Midbrain (tissue), 1 donor: ENCODE data around the gene LONP2.
"Not testable (repeated sequence)": the region's sequence is repeated elsewhere in the genome, so short reads cannot be mapped to it uniquely, and the experiment has no call there.

Experiments used
- DNase-seq: peaks from one replicate; lab custom pipeline; 2025; lab: John Stamatoyannopoulos, UW

Gene LONP2

DNA sequence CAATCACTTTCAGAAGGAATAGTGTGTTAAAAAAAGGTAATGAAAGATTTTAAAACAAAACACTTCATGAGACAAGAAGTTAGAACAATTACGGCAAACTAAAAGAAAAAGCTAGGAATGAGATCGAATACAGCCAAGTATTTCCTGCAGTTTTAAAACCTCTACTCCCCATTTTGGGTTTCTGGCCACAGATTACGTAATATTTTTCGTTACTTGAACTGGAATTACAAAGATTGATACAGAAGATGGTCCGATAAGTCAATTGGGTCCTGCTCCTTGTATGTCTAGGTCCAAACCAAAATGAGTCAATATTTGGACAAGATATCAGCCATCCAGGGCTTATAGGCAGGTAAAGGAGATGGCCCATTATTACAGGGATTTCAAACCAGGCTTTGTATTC, 88.9 kb downstream of the LONP2 start:
- no peak for DNase-seq

DNA sequence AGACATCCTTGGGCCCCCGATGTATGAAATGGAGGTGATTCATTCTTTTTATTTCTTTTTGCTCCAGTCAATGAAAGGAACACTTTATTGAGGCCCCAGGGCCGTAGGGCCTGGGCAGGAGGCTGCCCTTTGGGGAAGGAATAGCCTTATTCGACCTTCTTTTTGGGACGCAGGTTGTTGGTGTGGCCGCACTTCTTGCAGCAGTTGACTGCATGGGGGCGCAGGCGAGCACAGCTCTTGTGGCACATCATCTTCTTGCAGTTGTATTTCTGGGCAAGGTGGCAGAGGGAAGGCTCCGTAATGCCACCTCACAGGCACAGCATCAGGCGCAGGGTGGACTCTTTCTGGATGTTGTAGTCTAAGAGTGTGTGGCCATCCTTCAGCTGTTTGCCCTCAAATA, 90.2 kb downstream of the LONP2 start:
- DNase-seq: no peak

DNA sequence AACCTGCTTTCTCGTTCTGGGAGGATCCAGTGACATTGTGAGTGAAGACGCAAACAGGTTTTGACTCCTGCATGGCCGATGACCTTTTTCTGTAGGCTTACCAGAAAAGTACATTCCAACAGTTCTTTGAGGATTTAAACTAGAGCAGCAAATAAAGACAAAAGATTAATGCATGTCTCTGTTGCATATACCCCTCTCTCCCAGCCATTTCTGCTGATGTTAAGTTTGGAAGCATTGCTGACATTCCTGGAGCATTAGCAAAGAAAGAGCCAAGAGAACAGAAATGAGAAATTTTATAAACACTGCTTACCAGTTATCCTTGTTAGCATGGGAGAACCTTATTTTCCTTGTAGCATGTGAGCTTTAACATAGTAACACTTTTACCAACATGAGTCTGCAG, 91.9 kb downstream of the LONP2 start:
- DNase-seq: no peak

DNA sequence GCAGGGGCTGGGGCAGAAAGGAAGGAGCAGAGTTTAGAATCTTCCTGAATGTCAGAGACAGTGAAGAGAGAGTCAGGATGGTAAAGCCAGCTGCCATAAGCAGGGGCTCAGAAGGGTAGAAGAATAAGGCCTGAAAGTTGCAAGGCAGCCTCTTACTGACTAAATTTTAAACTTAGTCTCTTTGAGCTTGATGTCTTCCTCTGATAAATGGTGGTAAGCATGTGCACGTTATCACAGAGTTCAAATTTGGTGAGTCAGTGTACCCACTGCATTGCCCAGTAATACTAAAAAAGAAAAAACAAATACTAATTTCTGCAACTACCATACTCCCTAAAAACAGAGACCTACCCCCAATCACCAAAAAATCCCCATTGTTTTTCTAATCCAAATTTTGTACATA, 96.0 kb downstream of the LONP2 start:
- DNase-seq: no peak

DNA sequence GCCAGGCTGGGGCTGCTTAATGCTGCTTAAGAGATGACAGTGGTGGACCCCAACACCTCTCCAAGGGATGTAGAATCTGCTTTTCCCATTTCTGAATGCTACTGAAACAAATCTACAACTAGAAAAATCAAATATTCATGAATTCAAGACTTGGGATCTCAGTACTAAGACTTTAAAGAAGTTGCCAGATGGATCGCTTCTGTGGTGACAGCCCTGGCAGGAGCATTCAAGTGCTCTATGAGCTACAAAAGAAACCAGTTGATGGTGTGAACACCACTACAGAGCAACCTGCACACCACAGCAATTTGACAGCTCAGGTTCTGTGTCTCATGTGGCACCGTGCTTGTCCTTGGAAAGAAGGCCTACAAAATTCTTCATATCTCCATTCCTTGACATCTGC, 98.5 kb downstream of the LONP2 start:
- no peak for DNase-seq

DNA sequence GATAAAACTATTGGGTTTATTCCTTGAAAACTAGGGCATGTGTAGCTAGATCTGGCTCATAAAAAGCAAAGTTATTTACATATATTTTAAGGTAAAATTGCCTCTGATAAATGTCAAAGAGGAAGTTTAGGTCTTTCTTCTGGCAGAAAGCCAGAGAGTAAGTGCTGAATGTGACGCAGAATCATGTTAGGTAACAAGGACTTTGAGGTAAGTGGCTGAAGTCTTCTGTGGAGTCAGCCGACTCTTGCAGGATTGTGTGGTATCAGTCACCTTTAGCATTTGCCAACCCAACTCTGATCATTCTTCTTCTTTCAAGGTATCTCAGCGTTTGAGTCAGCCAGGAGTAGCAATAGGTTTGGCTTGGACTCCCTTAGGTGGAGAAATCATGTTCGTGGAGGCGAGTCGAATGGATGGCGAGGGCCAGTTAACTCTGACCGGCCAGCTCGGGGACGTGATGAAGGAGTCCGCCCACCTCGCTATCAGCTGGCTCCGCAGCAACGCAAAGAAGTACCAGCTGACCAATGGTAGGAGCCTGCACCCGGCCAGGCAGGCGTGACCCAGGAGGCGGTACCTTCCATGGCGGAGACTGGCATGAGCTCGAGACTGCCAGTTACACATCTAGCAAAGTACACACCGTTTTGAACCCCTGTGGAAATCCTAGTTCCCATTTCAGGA, 103.2 kb downstream of the LONP2 start:
- DNase-seq: no peak

DNA sequence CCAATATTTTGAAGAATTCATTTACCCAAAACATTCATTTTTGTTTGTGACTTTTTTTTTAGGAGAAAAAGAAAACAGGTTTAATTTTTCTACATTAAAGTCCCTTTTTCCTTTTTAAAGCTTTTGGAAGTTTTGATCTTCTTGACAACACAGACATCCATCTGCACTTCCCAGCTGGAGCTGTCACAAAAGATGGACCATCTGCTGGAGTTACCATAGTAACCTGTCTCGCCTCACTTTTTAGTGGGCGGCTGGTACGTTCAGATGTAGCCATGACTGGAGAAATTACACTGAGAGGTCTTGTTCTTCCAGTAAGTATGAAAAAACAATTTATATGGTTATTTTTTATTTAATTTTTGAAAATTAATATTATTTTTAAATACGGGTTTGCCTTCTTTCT, 103.9 kb downstream of the LONP2 start:
- DNase-seq: no peak

DNA sequence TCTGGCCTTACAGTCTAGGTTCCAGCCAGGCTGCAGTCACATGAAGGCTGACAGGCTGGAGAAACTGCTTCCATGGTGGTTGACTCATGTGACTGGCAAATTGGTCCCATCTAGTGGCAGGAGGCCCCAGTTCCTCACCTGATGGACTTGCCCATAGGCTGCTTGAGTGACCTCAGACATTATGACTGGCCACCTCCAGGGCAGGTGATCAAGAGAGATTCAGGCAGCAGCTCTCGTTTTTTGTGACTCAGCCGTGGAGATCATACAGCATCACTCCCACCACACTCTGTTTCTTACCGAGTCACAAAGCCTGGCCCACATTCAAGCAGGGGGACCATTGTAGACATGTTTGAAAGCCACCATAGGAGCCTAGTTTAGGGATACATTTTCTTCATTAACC, 106.6 kb downstream of the LONP2 start:
- DNase-seq: no peak

DNA sequence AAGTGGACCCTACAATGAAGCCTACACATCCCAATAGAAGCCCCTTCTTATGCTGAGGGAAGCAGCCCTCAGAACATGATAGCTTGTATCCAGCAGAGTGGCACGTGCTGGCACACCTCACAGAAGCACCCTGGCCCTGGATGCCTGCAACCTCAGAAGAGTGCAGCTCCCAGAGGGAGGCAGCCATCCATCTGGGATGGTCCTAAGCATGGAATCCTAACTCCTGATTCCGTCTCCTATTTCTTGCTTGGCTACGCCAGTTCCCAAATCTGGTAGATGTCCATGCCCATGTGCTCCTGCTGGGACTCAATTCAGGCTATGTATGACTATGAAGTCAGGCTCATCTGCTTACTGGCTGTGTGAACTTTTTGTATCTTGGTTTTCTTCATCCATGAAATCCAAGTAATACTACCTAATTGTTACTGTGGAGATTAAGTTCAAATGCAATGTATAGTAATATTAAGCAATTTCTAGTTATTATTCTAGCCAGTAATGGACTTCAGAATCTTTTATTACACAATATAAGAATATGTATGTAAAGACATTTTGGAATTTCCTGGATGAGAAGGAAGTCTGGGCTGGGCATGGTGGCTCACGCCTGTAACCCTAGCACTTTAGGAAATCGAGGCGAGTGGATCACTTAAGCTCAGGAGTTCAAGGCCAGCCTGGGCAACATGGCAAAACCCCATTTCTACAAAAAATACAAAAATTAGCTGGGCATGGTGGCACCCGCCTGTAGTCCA, 108.7 kb downstream of the LONP2 start:
- no peak for DNase-seq

DNA sequence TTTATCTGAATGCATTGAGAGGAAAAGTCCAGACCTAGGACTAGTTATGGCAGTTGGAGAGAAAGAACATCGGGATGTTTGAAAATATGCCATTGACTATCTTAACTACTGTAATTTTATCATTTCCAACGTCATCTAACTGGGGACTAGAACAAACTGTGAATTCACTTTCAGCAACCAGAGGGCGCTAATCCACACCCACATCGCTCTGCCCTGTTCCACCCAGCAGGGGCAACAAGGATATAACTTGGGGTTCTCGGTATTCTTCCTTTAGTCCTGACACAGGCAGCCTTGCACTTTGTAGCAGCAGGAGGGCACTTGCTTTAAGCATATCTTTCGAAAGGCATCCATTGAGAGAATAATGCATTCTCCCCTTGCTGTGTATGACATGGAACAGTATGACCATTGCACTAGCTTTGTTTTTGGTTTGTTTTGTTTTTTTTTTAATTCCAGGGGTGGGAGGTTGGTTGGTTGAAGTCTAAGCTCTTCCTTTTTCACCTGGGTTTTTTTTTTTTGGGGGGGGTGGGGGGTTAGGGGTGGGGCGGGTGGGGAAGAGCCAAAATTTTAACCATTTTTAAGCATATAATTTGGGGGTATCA, 109.6 kb downstream of the LONP2 start:
- DNase-seq: peak; percentile 56

DNA sequence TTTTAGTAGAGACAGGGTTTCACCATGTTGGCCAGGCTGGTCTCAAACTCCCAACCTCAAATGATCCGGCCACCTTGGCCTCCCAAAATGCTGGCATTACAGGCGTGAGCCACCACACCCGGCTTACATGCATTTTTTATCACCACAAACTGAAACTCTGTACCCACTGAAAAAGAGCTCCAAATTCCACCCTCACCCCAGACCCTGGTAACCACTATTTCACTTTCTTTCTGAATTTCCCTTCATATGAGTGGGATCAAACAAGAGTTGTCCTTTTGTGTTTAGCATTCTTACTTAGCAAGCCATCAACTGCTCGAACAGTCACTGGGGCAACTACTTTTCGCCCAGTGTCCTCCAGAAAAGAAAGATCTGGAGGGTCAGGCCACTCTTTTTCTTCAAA, 110.3 kb downstream of the LONP2 start:
- DNase-seq: not testable (repeated sequence)

DNA sequence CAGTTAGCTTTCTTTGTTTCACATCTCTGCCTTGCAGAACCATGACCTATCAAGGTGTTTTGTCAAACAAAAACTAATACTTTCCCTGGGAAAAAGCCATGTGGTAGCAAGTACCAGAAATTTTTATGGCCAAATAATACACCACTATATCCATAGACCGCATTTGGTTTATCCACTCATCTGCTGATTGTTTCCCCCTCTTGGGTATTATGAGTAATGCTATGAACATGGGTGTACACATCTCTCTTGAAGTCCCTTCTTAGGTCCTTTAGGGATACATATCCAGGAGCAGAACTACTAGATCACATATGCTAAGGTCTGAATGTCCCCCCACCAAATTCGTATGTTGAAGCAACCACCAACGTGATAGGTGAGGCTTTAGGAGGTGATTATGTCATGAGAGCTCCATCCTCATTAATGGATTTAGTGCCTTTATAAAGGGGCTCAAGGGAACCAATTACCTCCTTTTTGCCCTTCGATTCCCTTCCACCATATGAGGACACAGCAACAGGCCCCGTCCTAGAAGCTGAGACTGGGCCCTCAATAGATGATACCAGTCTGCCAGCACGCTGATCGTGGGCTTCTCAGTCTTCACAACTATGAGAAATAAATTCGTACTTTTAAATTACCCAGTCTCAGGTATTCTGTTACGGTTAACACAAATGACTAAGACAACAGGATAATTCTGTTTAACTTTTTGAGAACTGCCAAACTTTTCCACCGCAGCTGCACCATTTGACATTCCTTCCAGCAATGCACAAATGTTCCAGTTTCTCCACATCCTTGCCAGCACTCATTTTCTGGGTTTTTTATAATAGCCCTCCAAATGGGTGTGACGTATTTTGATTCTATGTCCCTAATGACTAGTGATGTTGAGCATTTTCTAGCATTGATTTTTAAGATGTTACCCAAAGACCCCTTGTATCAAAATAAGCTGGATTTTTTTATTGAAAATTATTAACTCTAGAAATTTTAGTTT, 111.1 kb downstream of the LONP2 start:
- DNase-seq: no peak

DNA sequence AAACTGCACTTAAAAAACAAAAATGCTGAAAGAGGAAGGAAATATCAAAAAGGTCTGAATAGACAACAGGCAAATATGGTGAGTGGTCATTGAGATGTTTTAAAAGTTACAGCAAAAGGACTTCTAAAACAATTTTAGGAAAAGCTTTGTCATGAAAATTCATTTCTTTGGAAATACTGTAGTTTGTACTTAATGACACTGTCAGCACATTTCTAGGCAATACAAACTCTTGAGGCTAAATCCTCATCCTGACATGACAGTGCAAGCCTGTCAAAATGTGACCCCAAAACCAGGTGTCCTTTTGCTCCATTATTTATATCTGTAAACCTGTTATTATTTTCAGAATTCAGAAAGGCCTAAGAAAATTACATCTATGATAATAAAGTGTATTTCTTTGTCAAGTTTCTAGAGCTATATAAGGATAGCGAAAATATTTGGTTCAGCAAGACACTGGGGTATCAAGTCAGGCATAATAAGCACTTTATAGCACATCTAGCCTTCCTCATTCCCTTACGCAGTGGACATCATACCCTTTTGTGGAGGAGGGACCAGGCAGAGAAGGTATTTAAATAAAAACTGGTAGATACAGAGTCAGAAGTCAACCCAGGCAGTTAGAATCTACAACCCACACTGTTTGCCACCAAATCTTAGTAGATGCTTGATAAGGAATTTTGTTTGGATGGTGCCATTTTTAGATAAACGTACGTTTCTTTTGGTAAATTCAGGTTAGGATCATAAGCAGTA, 112.7 kb downstream of the LONP2 start:
- DNase-seq: no peak

DNA sequence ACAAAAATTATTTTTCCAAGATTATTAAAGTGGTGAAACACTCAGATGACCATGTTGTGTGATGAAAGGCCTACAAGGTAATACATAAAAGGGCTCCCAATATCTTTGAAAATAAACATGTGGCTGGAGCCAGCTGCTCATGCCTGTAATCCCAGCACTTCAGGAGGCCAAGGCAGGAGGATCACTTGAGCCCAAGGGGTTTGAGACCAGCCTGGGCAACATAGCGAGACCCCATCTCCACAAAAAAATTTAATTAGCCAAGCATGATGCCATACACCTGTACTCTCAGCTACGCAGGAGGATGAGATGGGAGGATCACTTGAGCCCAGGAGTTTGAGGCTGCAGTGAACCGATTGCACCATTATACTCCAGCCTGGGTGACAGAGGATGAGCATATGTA, 114.3 kb downstream of the LONP2 start:
- DNase-seq: no peak

DNA sequence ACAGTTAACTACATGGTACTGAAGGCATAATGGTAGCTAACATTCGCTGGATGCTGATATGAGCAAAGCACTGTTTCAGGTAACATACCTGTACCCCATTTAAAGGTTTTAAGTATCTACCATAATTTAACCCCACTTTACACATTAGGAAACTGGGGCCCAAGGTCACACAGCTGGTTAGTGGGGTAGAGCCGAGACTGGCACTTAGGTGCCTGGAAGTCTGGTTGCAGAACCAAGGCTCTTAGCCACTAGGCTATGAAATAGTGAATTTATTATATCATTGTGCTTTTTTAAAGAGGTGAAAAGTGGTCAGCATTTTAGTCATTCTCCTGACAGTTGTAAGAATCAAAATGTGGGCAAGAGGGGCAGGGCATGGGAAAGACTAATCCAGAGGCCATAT, 115.9 kb downstream of the LONP2 start:
- DNase-seq: no peak

DNA sequence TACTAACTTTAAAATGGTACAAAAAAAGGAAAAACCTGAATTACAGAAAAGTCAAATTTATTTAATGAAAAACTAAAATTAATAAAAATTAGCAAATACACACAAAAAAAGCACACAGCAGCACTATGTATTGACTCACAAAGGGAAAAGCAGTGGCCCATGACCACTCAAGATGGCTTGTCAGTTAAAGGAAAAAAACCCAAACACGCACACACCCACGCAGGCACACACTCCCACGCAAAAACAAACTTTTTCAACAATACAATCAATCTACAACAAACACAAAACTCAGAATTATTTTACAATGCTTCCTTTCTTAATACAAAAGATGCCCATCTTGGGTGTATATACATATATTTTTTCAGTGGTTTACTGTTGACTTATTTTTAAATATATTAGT, 116.9 kb downstream of the LONP2 start:
- no peak for DNase-seq

DNA sequence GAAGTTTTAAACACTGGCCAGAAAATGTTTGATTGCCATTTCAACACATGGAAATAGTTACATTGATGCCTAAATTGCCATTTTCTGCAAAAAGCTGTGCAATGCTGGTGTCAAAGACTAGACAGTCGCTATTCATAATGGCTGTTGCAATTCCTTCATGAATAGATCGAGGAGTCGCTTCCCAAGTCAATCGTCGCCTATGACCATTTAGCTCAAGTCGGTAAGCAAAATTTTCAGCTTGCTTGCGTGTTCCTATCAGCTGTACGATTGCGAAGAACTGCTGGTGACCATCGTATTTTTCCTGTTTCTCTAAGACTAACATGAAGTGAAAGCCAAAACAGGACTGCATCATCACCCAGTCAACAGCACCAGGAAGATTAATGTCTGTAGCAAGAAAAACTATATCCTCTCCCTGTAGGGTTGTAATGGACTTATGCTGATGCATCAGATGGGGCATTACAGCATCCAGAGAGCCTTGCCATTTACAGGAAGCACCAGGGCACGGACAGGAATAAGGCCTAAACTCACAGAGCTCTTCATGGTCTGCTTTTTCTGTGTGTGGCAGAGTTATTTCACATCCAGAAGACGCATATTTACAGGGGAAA, 117.5 kb downstream of the LONP2 start:
- no peak for DNase-seq

DNA sequence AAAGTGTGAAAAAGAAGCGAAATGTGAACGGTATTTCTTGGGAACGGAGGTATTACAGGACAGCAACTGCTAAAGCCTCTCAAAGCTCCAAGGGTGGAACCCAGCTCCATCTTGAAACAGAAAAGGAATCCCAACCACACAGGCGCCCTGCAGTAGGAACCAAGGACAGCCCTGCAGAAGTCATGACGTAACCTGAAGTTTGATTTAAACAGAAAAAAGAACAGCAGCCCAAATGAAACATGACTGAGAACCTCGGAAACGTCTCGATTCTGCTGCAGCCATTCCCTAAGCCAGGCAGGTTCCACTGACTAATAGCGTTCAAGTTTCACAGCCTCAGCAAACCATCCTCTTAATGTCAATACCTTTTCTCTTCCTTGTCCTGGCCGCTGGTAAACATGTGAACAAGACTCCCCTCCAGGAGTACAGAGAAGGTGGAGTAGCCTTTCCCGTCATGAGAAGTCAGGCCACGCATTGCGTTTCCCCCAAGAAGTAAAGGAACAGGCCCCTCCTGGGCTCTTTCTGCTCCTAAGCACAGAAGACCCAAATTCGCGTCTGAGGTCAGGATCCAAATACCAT, 121.0 kb downstream of the LONP2 start:
- DNase-seq: no peak

DNA sequence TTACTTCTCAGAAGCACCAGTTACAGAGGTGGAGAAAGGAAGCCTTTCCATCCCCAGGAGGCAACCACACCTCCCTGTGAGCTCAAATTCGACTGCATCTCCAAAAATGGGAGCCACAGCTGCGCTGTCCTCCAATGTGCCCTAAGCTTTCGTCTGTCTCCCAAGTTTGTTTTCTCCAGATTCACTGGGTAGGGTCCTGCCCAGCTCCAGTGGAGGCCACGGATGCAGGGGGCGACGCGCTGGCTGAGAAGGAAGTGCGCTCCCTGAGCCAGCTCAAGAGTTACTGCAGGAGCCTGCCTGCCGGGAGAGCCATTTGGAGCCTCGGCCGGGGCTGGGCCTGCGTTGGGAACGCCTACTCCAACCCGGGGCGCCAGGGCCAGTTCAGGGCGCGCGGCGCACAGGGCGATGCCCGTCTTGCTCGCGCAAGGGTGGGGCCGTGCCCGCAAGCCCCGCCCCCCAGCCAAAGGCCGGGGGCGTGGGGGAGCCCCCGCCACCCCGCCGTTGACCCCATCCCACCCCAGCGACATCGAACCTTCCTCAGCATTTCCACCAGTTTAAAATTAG, 121.6 kb downstream of the LONP2 start:
- peak; percentile 86 for DNase-seq
